ENCODE results near the gene MRPS12. TPM values are rescaled to one million over a fixed set of nuclear protein-coding genes. Genes with fewer than 3 reads are reported as not detected.
"Not testable (repeated sequence)": the region's sequence is repeated elsewhere in the genome, so short reads cannot be mapped to it uniquely, and the experiment has no call there.

The MRPS12 gene
- 29.7 TPM for polyA plus RNA-seq (2013, experiment 1 of 2)
- polyA plus RNA-seq (2013, experiment 2 of 2) = 30.0 TPM

DNA sequence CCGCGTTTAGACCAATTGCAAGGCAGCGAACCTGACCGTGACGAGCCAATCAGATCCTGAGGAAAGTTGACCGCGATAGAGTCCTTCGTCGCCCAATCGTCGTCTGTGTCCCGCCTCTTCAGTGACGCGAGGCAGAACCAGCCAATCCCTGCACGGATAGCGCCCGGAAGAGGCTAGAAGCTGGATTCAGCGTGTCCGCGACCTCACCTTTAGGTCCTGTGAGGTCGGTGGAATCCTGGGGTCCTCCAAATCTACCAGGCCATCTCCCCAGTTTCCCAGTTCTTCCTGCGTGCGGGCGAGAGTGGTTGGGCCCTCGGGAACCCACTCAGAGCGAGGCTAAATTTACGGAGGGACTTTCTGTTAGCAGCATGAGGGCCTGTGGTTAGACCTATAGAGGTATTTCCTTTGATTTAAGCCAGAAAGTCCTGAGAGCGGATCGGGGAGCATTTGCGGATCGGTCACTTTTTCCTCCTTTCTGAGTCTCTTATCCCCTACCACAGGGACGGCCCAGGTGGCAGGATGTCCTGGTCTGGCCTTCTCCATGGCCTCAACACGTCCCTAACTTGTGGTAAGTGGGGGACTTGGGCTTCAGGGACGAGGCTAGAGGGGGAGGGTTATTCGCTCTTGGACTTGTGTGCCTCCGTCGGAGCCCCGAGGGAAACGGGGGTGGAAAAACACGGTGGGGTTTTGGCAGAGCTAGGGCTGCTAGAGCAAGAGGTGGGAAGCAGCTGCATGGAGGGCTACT lies at the start of gene MRPS12:
MRPS12 (plus strand) TSS at position 169 of the 745 bp plus-strand sequence; CDS start at position 520, 351 bp downstream.
- Histone ChIP-seq H2BK5ac (ENCODE audit: low read length) (no peak within 1 kb of the TSS), H3K4me3 (ENCODE audit: low read length in 2 of 2) (peak within 1 kb of the TSS; percentile 81 to 90), H4K91ac (ENCODE audit: low read depth, low read length, poor library complexity) (no peak within 1 kb of the TSS), H3K27me3 (ENCODE audit: control insufficient read depth in 3 of 3, insufficient read depth in 3 of 3, low read depth in 1 of 3, low read length in 3 of 3) (no peaks in the 10 kb centered on the region), H3K18ac (ENCODE audit: low read length) (peak within 1 kb of the TSS; percentile 92), H2AK5ac (ENCODE audit: low read depth, low read length) (peak within 1 kb of the TSS; percentile 8), H4K8ac (ENCODE audit: low read depth, low read length) (no peak within 1 kb of the TSS), H2BK15ac (ENCODE audit: low read length) (no peak within 1 kb of the TSS), H2AFZ (ENCODE audit: low read length) (peak within 1 kb of the TSS; percentile 95), H3K9ac (ENCODE audit: low read depth, low read length, poor library complexity) (peak within 1 kb of the TSS; percentile 95), H3K27ac (replicated peaks; ENCODE audit: low read length) (peak within 1 kb of the TSS; percentile 76), H3K79me1 (ENCODE audit: low read depth, low read length) (peaks cover 7% of the 10 kb centered on the region), H3K4me1 (ENCODE audit: control insufficient read depth in 2 of 2, insufficient read depth in 1 of 2, low read depth in 1 of 2, low read length in 2 of 2) (peaks cover 2 to 6% of the 10 kb centered on the region in 2 donors), H2BK120ac (ENCODE audit: low read depth, low read length) (no peak within 1 kb of the TSS), H3K23ac (ENCODE audit: low read depth, low read length, poor library complexity) (peak within 1 kb of the TSS; percentile 86), H2BK12ac (ENCODE audit: low read length) (no peak within 1 kb of the TSS), H3K36me3 (replicated peaks in 1 of 2; ENCODE audit: control insufficient read depth in 2 of 2, insufficient read depth in 2 of 2, low read length in 2 of 2) (peaks cover 13 to 45% of the 10 kb centered on the region in 2 donors), H3K4ac (ENCODE audit: low read length) (no peak within 1 kb of the TSS), H3K9me3 (replicated peaks in 1 of 2; ENCODE audit: control insufficient read depth in 2 of 2, insufficient read depth in 1 of 2, low read depth in 1 of 2, low read length in 2 of 2) (peaks cover 8 to 9% of the 10 kb centered on the region in 2 donors), H3K4me2 (ENCODE audit: insufficient read depth, low read length, poor library complexity, severe bottlenecking) (peak within 1 kb of the TSS; percentile 83), H3K14ac (ENCODE audit: low read length) (peak within 1 kb of the TSS; percentile 12)
- DNase-seq (ENCODE audit: low spot score) = peak; percentile 99
- WGBS, 2 donors (ENCODE audit: extremely low coverage in 2 of 2, insufficient read length in 2 of 2, insufficient replicate concordance in 1 of 2) = no CpG with 5 or more reads among the region's 40 CpGs

DNA sequence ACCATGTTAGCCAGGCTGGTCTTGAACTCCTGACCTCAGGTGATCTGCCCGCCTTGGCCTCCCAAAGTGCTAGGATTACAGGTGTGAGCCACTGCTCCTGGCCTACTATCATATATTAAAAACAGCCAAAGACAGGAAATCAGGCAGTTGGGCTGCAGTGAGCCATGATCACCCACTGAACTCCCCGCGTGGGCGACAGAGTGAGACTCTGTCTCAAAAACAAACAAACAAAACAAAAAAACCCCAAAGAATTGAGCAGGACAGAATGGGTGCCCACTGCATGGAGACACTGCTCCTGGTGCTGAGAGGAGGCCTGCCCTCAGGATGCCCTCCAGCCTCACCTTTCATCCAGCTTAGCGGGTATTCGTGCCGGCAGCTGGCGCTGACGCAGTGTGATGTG lies 47.5 kb upstream of the MRPS12 start:
- Histone ChIP-seq H2AFZ (ENCODE audit: low read length) (no peak overlapping the region), H4K91ac (ENCODE audit: low read depth, low read length, poor library complexity) (no peak overlapping the region), H3K4me3 (ENCODE audit: low read length in 2 of 2) (peak overlapping the region in 1 of 2 donors; percentile 42), H3K36me3 (replicated peaks in 1 of 2; ENCODE audit: control insufficient read depth in 2 of 2, insufficient read depth in 2 of 2, low read length in 2 of 2) (peaks cover 0 to 1% of the 10 kb centered on the region in 2 donors), H3K9ac (ENCODE audit: low read depth, low read length, poor library complexity) (no peak overlapping the region), H2BK12ac (ENCODE audit: low read length) (no peak overlapping the region), H3K27me3 (ENCODE audit: control insufficient read depth in 3 of 3, insufficient read depth in 3 of 3, low read depth in 1 of 3, low read length in 3 of 3) (no peaks in the 10 kb centered on the region), H3K27ac (replicated peaks; ENCODE audit: low read length) (no peak overlapping the region), H3K14ac (ENCODE audit: low read length) (no peak overlapping the region), H2BK5ac (ENCODE audit: low read length) (no peak overlapping the region), H3K4me2 (ENCODE audit: insufficient read depth, low read length, poor library complexity, severe bottlenecking) (no peak overlapping the region), H2BK120ac (ENCODE audit: low read depth, low read length) (no peak overlapping the region), H3K18ac (ENCODE audit: low read length) (no peak overlapping the region), H2AK5ac (ENCODE audit: low read depth, low read length) (no peak overlapping the region), H2BK15ac (ENCODE audit: low read length) (no peak overlapping the region), H4K8ac (ENCODE audit: low read depth, low read length) (no peak overlapping the region), H3K4ac (ENCODE audit: low read length) (no peak overlapping the region), H3K79me1 (ENCODE audit: low read depth, low read length) (no peaks in the 10 kb centered on the region), H3K23ac (ENCODE audit: low read depth, low read length, poor library complexity) (peak overlapping the region; percentile 75), H3K4me1 (ENCODE audit: control insufficient read depth in 2 of 2, insufficient read depth in 1 of 2, low read depth in 1 of 2, low read length in 2 of 2) (peaks cover 3 to 5% of the 10 kb centered on the region in 2 donors), H3K9me3 (replicated peaks in 1 of 2; ENCODE audit: control insufficient read depth in 2 of 2, insufficient read depth in 1 of 2, low read depth in 1 of 2, low read length in 2 of 2) (no peaks in the 10 kb centered on the region)
- no CpG with 5 or more reads among the region's 9 CpGs for WGBS, 2 donors (ENCODE audit: extremely low coverage in 2 of 2, insufficient read length in 2 of 2, insufficient replicate concordance in 1 of 2)
- DNase-seq (ENCODE audit: low spot score) = no peak

GRCh38 chr19:38884691-38885090 lies 46.1 kb upstream of the MRPS12 start:
- not testable (repeated sequence) for H4K8ac ChIP-seq (ENCODE audit: low read depth, low read length); H4K91ac ChIP-seq (ENCODE audit: low read depth, low read length, poor library complexity); H2BK15ac ChIP-seq (ENCODE audit: low read length); H2BK120ac ChIP-seq (ENCODE audit: low read depth, low read length); H3K27ac ChIP-seq (replicated peaks; ENCODE audit: low read length); H3K9me3 ChIP-seq (replicated peaks in 1 of 2; ENCODE audit: control insufficient read depth in 2 of 2, insufficient read depth in 1 of 2, low read depth in 1 of 2, low read length in 2 of 2); H3K79me1 ChIP-seq (ENCODE audit: low read depth, low read length); H2AK5ac ChIP-seq (ENCODE audit: low read depth, low read length); H3K14ac ChIP-seq (ENCODE audit: low read length); H3K23ac ChIP-seq (ENCODE audit: low read depth, low read length, poor library complexity); H3K4me2 ChIP-seq (ENCODE audit: insufficient read depth, low read length, poor library complexity, severe bottlenecking); H3K4ac ChIP-seq (ENCODE audit: low read length); H2BK12ac ChIP-seq (ENCODE audit: low read length); DNase-seq (ENCODE audit: low spot score); H3K4me1 ChIP-seq (ENCODE audit: control insufficient read depth in 2 of 2, insufficient read depth in 1 of 2, low read depth in 1 of 2, low read length in 2 of 2); H3K4me3 ChIP-seq (ENCODE audit: low read length in 2 of 2); H3K18ac ChIP-seq (ENCODE audit: low read length); H2BK5ac ChIP-seq (ENCODE audit: low read length); H2AFZ ChIP-seq (ENCODE audit: low read length); H3K27me3 ChIP-seq (ENCODE audit: control insufficient read depth in 3 of 3, insufficient read depth in 3 of 3, low read depth in 1 of 3, low read length in 3 of 3); H3K9ac ChIP-seq (ENCODE audit: low read depth, low read length, poor library complexity)
- WGBS, 2 donors (ENCODE audit: extremely low coverage in 2 of 2, insufficient read length in 2 of 2, insufficient replicate concordance in 1 of 2) = no CpG with 5 or more reads among the region's 3 CpGs
- peaks cover 0 to 13% of the 10 kb centered on the region in 2 donors for H3K36me3 ChIP-seq (replicated peaks in 1 of 2; ENCODE audit: control insufficient read depth in 2 of 2, insufficient read depth in 2 of 2, low read length in 2 of 2)

- H3K23ac ChIP-seq (ENCODE audit: low read depth, low read length, poor library complexity) = no peak overlapping the region
- H2AK5ac ChIP-seq (ENCODE audit: low read depth, low read length) = peak overlapping the region; percentile 66
- H2BK5ac ChIP-seq (ENCODE audit: low read length) = peak overlapping the region; percentile 4
- no peak overlapping the region for H4K8ac ChIP-seq (ENCODE audit: low read depth, low read length)
- WGBS, 2 donors (ENCODE audit: extremely low coverage in 2 of 2, insufficient read length in 2 of 2, insufficient replicate concordance in 1 of 2) = no CpG with 5 or more reads among the region's 17 CpGs
- H3K36me3 ChIP-seq (replicated peaks in 1 of 2; ENCODE audit: control insufficient read depth in 2 of 2, insufficient read depth in 2 of 2, low read length in 2 of 2) = peaks cover 0 to 13% of the 10 kb centered on the region in 2 donors
- DNase-seq (ENCODE audit: low spot score) = no peak
- no peak overlapping the region for H3K4me3 ChIP-seq (ENCODE audit: low read length in 2 of 2)
- H3K27me3 ChIP-seq (ENCODE audit: control insufficient read depth in 3 of 3, insufficient read depth in 3 of 3, low read depth in 1 of 3, low read length in 3 of 3) = no peaks in the 10 kb centered on the region
- no peak overlapping the region for H3K14ac ChIP-seq (ENCODE audit: low read length)
- no peak overlapping the region for H3K9ac ChIP-seq (ENCODE audit: low read depth, low read length, poor library complexity)
- H3K18ac ChIP-seq (ENCODE audit: low read length) = no peak overlapping the region
- no peak overlapping the region for H2BK12ac ChIP-seq (ENCODE audit: low read length)
- H2AFZ ChIP-seq (ENCODE audit: low read length) = no peak overlapping the region
- H4K91ac ChIP-seq (ENCODE audit: low read depth, low read length, poor library complexity) = no peak overlapping the region
- H3K9me3 ChIP-seq (replicated peaks in 1 of 2; ENCODE audit: control insufficient read depth in 2 of 2, insufficient read depth in 1 of 2, low read depth in 1 of 2, low read length in 2 of 2) = no peaks in the 10 kb centered on the region
- no peaks in the 10 kb centered on the region for H3K79me1 ChIP-seq (ENCODE audit: low read depth, low read length)
- H3K4ac ChIP-seq (ENCODE audit: low read length) = no peak overlapping the region
- H3K27ac ChIP-seq (replicated peaks; ENCODE audit: low read length) = no peak overlapping the region
- H3K4me2 ChIP-seq (ENCODE audit: insufficient read depth, low read length, poor library complexity, severe bottlenecking) = no peak overlapping the region
- no peak overlapping the region for H2BK120ac ChIP-seq (ENCODE audit: low read depth, low read length)
- peaks cover 0 to 2% of the 10 kb centered on the region in 2 donors for H3K4me1 ChIP-seq (ENCODE audit: control insufficient read depth in 2 of 2, insufficient read depth in 1 of 2, low read depth in 1 of 2, low read length in 2 of 2)
- peak overlapping the region; percentile 20 for H2BK15ac ChIP-seq (ENCODE audit: low read length)
These were observed 41.9 kb upstream of the MRPS12 start for GRCh38 chr19:38888876-38889275.
